ENCODE data around the gene NOL4L.

NOL4L gene

GRCh38 chr20:32507998-32508774 lies 76.9 kb downstream of the NOL4L start:
- peak; percentile 87 for TF ChIP-seq MYC (IDR thresholded peaks at IDR 0.05; ENCODE audit: low read depth, low read length)
- no peak for TF ChIP-seq POLR2A (IDR thresholded peaks at IDR 0.05; ENCODE audit: extremely low read depth, insufficient read length)
- peak; percentile 96 for TF ChIP-seq MAX (IDR thresholded peaks at IDR 0.05; ENCODE audit: low read depth, low read length)
- H3K4me3 ChIP-seq (ENCODE audit: low read depth, low read length) = no peak overlapping the region
- DNase-seq (ENCODE audit: low read depth) = peak; percentile 87

- no peak overlapping the region for H3K4me3 ChIP-seq (ENCODE audit: low read depth, low read length)
- DNase-seq (ENCODE audit: low read depth) = no peak
- no peak for TF ChIP-seq MAX (IDR thresholded peaks at IDR 0.05; ENCODE audit: low read depth, low read length)
- no peak for TF ChIP-seq MYC (IDR thresholded peaks at IDR 0.05; ENCODE audit: low read depth, low read length)
- TF ChIP-seq CTCF (IDR thresholded peaks at IDR 0.05; ENCODE audit: low read depth, low read length) = no peak
- TF ChIP-seq POLR2A (IDR thresholded peaks at IDR 0.05; ENCODE audit: extremely low read depth, insufficient read length) = no peak
Measured at GRCh38 chr20:32506721-32507120, 78.4 kb downstream of the NOL4L start.

GRCh38 chr20:32505723-32506473 lies 79.2 kb downstream of the NOL4L start:
- DNase-seq (ENCODE audit: low read depth) = peak; percentile 78
- TF ChIP-seq MAX (IDR thresholded peaks at IDR 0.05; ENCODE audit: low read depth, low read length) (no peak), CTCF (IDR thresholded peaks at IDR 0.05; ENCODE audit: low read depth, low read length) (no peak), POLR2A (IDR thresholded peaks at IDR 0.05; ENCODE audit: extremely low read depth, insufficient read length) (no peak), MYC (IDR thresholded peaks at IDR 0.05; ENCODE audit: low read depth, low read length) (peak; percentile 17; the same call in 1 of the 2 replicates)
- H3K4me3 ChIP-seq (ENCODE audit: low read depth, low read length) = no peak overlapping the region

- no peak overlapping the region for H3K4me3 ChIP-seq (ENCODE audit: low read depth, low read length)
- no peak for TF ChIP-seq POLR2A (IDR thresholded peaks at IDR 0.05; ENCODE audit: extremely low read depth, insufficient read length)
- no peak for TF ChIP-seq MYC (IDR thresholded peaks at IDR 0.05; ENCODE audit: low read depth, low read length)
- no peak for TF ChIP-seq CTCF (IDR thresholded peaks at IDR 0.05; ENCODE audit: low read depth, low read length)
- no peak for TF ChIP-seq MAX (IDR thresholded peaks at IDR 0.05; ENCODE audit: low read depth, low read length)
- no peak for DNase-seq (ENCODE audit: low read depth)
Measured at GRCh38 chr20:32501709-32502108, 83.4 kb downstream of the NOL4L start.

- no peak overlapping the region for H3K4me3 ChIP-seq (ENCODE audit: low read depth, low read length)
- TF ChIP-seq MAX (IDR thresholded peaks at IDR 0.05; ENCODE audit: low read depth, low read length) (no peak), MYC (IDR thresholded peaks at IDR 0.05; ENCODE audit: low read depth, low read length) (no peak), POLR2A (IDR thresholded peaks at IDR 0.05; ENCODE audit: extremely low read depth, insufficient read length) (no peak), CTCF (IDR thresholded peaks at IDR 0.05; ENCODE audit: low read depth, low read length) (no peak)
- DNase-seq (ENCODE audit: low read depth) = no peak
Measured at GRCh38 chr20:32497589-32498224, 87.4 kb downstream of the NOL4L start.

All from NB4 (cell line).